Activated naive CD8-positive, alpha-beta T cell treated with anti-CD3 and anti-CD28 coated beads, Interleukin-2, amount 10 ng/mL, durations not matched to agents 7 days and 5 days (primary cell): ENCODE results near the gene PTS. TPM values are rescaled to one million over a fixed set of nuclear protein-coding genes. Genes with fewer than 3 reads are reported as not detected.
A peak's percentile ranks its signal among the peaks of the same experiment; 100 is the strongest.

Source experiments
- ATAC-seq: fragments of 150-1000 bp; cut with Tn5 transposase; one replicate; pipeline ENCODE4 v1.10.0; 2021; ENCODE audit warnings: low read depth, moderate library complexity
- POLR2A ChIA-PET: fragments of 350-600 bp; sonication (Branson Sonifier 250); formaldehyde crosslinking; loops from one replicate; lab custom pipeline; 2021; ENCODE audit warnings: antibody characterized with exemption; lab: Charles Lee
- DNase-seq: peaks from one replicate; pipeline ENCODE4 v3.0.0; 2021
- H3K27ac Mint-ChIP-seq: one replicate; pipeline ENCODE4 v1.8.0; 2022; ENCODE audit warnings: mild to moderate bottlenecking, mixed read lengths
- H3K27me3 Mint-ChIP-seq: one replicate; pipeline ENCODE4 v1.8.0; 2022; ENCODE audit warnings: mild to moderate bottlenecking, moderate library complexity, mixed read lengths
- H3K36me3 Mint-ChIP-seq: one replicate; pipeline ENCODE4 v1.8.0; 2021; ENCODE audit warnings: mild to moderate bottlenecking, mixed read lengths
- H3K4me1 Mint-ChIP-seq: one replicate; pipeline ENCODE4 v1.8.0; 2021; ENCODE audit warnings: mixed read lengths
- H3K4me3 Mint-ChIP-seq: one replicate; pipeline ENCODE4 v1.8.0; 2022; ENCODE audit warnings: mild to moderate bottlenecking, moderate library complexity, mixed read lengths
- H3K9me3 Mint-ChIP-seq: one replicate; pipeline ENCODE4 v1.8.0; 2021; ENCODE audit warnings: mixed read lengths
- total RNA-seq, 2 experiments: library from RNA; stranded (reverse); gene quantifications; one replicate each; pipeline ENCODE4 v1.2.3, GENCODE V29; 2021

Gene PTS
- total RNA-seq, 2 experiments from 2014 or later: 20.9 to 24.2 TPM

GRCh38 chr11:112210890-112211289, 15.3 kb upstream of the PTS start:
- H3K27ac Mint-ChIP-seq: no peak overlapping the region
- H3K4me1 Mint-ChIP-seq: no peaks in the 10 kb centered on the region
- H3K36me3 Mint-ChIP-seq: no peaks in the 10 kb centered on the region
- POLR2A ChIA-PET: no interaction called here
- ATAC-seq (no peak), DNase-seq (no peak)
- no peaks in the 10 kb centered on the region for H3K9me3 Mint-ChIP-seq
- H3K27me3 Mint-ChIP-seq: peaks cover 6% of the 10 kb centered on the region
- H3K4me3 Mint-ChIP-seq: no peak overlapping the region

GRCh38 chr11:112211536-112211935, 14.7 kb upstream of the PTS start:
- Mint-ChIP-seq H3K9me3 (no peaks in the 10 kb centered on the region), H3K36me3 (no peaks in the 10 kb centered on the region), H3K27me3 (peaks cover 6% of the 10 kb centered on the region), H3K27ac (no peak overlapping the region), H3K4me1 (no peaks in the 10 kb centered on the region), H3K4me3 (no peak overlapping the region)
- POLR2A ChIA-PET: no interaction called here
- ATAC-seq (no peak), DNase-seq (no peak)

GRCh38 chr11:112212290-112212689, 13.9 kb upstream of the PTS start:
- Mint-ChIP-seq H3K27me3 (peaks cover 6% of the 10 kb centered on the region), H3K27ac (no peak overlapping the region), H3K4me3 (no peak overlapping the region)

GRCh38 chr11:112212710-112213109, 13.5 kb upstream of the PTS start:
- Mint-ChIP-seq H3K36me3 (no peaks in the 10 kb centered on the region), H3K4me1 (no peaks in the 10 kb centered on the region), H3K9me3 (no peaks in the 10 kb centered on the region), H3K27me3 (peaks cover 6% of the 10 kb centered on the region), H3K27ac (no peak overlapping the region), H3K4me3 (no peak overlapping the region)
- no peak for DNase-seq
- POLR2A ChIA-PET: no interaction called here
- ATAC-seq: no peak

More at GRCh38 chr11:112212290-112212689, 13.9 kb upstream of the PTS start:
- ATAC-seq: no peak
- POLR2A ChIA-PET: no interaction called here
- Mint-ChIP-seq H3K4me1 (no peaks in the 10 kb centered on the region), H3K9me3 (no peaks in the 10 kb centered on the region), H3K36me3 (no peaks in the 10 kb centered on the region)
- no peak for DNase-seq

- Mint-ChIP-seq H3K4me1 (no peaks in the 10 kb centered on the region), H3K36me3 (no peaks in the 10 kb centered on the region), H3K27ac (no peak overlapping the region), H3K9me3 (no peaks in the 10 kb centered on the region), H3K27me3 (peaks cover under 1% of the 10 kb centered on the region), H3K4me3 (no peak overlapping the region)
- ATAC-seq (no peak), DNase-seq (no peak)
- POLR2A ChIA-PET: no interaction called here
Measured at GRCh38 chr11:112213753-112214152, 12.5 kb upstream of the PTS start.

GRCh38 chr11:112215621-112216020, 10.6 kb upstream of the PTS start:
- POLR2A ChIA-PET: interaction anchor here (0.6 kb wide), 1 partner anchor 331 kb away, joined by 5 read pairs; no protein-coding TSS in a partner anchor
- H3K4me3 Mint-ChIP-seq: no peak overlapping the region
- no peak overlapping the region for H3K27ac Mint-ChIP-seq
- no peak for DNase-seq
- H3K9me3 Mint-ChIP-seq: no peaks in the 10 kb centered on the region
- no peaks in the 10 kb centered on the region for H3K36me3 Mint-ChIP-seq
- H3K27me3 Mint-ChIP-seq: no peaks in the 10 kb centered on the region
- ATAC-seq: no peak
- peaks cover 8% of the 10 kb centered on the region for H3K4me1 Mint-ChIP-seq

- no peak for ATAC-seq
- no peaks in the 10 kb centered on the region for H3K9me3 Mint-ChIP-seq
- H3K4me3 Mint-ChIP-seq: no peak overlapping the region
- H3K27ac Mint-ChIP-seq: no peak overlapping the region
- POLR2A ChIA-PET: no interaction called here
- no peaks in the 10 kb centered on the region for H3K36me3 Mint-ChIP-seq
- no peak for DNase-seq
- H3K4me1 Mint-ChIP-seq: peaks cover 8% of the 10 kb centered on the region
- no peaks in the 10 kb centered on the region for H3K27me3 Mint-ChIP-seq
Measured at GRCh38 chr11:112216561-112217105, 9.6 kb upstream of the PTS start.

- peaks cover 10% of the 10 kb centered on the region for H3K4me1 Mint-ChIP-seq
Measured at GRCh38 chr11:112219476-112220232, 6.6 kb upstream of the PTS start.

GRCh38 chr11:112221274-112221835, 4.9 kb upstream of the PTS start:
- no peaks in the 10 kb centered on the region for H3K36me3 Mint-ChIP-seq
- H3K9me3 Mint-ChIP-seq: no peaks in the 10 kb centered on the region
- POLR2A ChIA-PET: interaction anchor here (1.0 kb wide), 1 partner anchor 58 kb away, joined by 5 read pairs; no protein-coding TSS in a partner anchor
- H3K27ac Mint-ChIP-seq: no peak overlapping the region
- H3K4me3 Mint-ChIP-seq: no peak overlapping the region
- ATAC-seq: no peak
- peaks cover 11% of the 10 kb centered on the region for H3K4me1 Mint-ChIP-seq
- H3K27me3 Mint-ChIP-seq: no peaks in the 10 kb centered on the region
- DNase-seq: no peak

More at GRCh38 chr11:112219476-112220232, 6.6 kb upstream of the PTS start:
- Mint-ChIP-seq H3K4me3 (no peak overlapping the region), H3K36me3 (no peaks in the 10 kb centered on the region), H3K27ac (peak overlapping the region; percentile 59), H3K9me3 (no peaks in the 10 kb centered on the region), H3K27me3 (no peaks in the 10 kb centered on the region)
- DNase-seq: no peak
- POLR2A ChIA-PET: interaction anchor here (0.6 to 2.1 kb wide), 3 partner anchors 61 to 292 kb away, joined by 3 to 8 read pairs (median 7); no protein-coding TSS in a partner anchor
- peak; percentile 98 for ATAC-seq

GRCh38 chr11:112222303-112222702, 3.9 kb upstream of the PTS start:
- peaks cover 15% of the 10 kb centered on the region for H3K4me1 Mint-ChIP-seq
- H3K4me3 Mint-ChIP-seq: no peak overlapping the region
- H3K27ac Mint-ChIP-seq: no peak overlapping the region
- POLR2A ChIA-PET: no interaction called here
- H3K36me3 Mint-ChIP-seq: peaks cover 2% of the 10 kb centered on the region
- H3K27me3 Mint-ChIP-seq: no peaks in the 10 kb centered on the region
- ATAC-seq (no peak), DNase-seq (no peak)
- H3K9me3 Mint-ChIP-seq: no peaks in the 10 kb centered on the region

GRCh38 chr11:112223121-112223520, 3.1 kb upstream of the PTS start:
- Mint-ChIP-seq H3K4me1 (peaks cover 19% of the 10 kb centered on the region), H3K9me3 (no peaks in the 10 kb centered on the region), H3K4me3 (no peak overlapping the region), H3K27ac (no peak overlapping the region), H3K27me3 (no peaks in the 10 kb centered on the region), H3K36me3 (peaks cover 2% of the 10 kb centered on the region)
- POLR2A ChIA-PET: no interaction called here
- ATAC-seq (no peak), DNase-seq (no peak)

GRCh38 chr11:112223754-112224532, 2.3 kb upstream of the PTS start:
- Mint-ChIP-seq H3K9me3 (no peaks in the 10 kb centered on the region), H3K27me3 (no peaks in the 10 kb centered on the region), H3K4me1 (peaks cover 22% of the 10 kb centered on the region), H3K4me3 (no peak overlapping the region), H3K27ac (no peak overlapping the region), H3K36me3 (peaks cover 2% of the 10 kb centered on the region)
- DNase-seq (no peak), ATAC-seq (no peak)
- POLR2A ChIA-PET: no interaction called here

- ATAC-seq (no peak), DNase-seq (no peak)
- Mint-ChIP-seq H3K9me3 (no peaks in the 10 kb centered on the region), H3K4me3 (peak overlapping the region; percentile 86), H3K4me1 (peaks cover 16% of the 10 kb centered on the region), H3K27me3 (no peaks in the 10 kb centered on the region), H3K36me3 (peaks cover 9% of the 10 kb centered on the region), H3K27ac (peak overlapping the region; percentile 82)
- POLR2A ChIA-PET: interaction anchor here (0.6 to 1.4 kb wide), 3 partner anchors 16 to 1982 kb away, joined by 3 to 4 read pairs (median 4); no protein-coding TSS in a partner anchor
Measured at GRCh38 chr11:112225753-112226061, 521 bp upstream of the PTS start.
